ENCODE measurements around the gene POLR2E.

Gene POLR2E

GRCh38 chr19:1107661-1108261, 12.6 kb upstream of the POLR2E start:
- Histone ChIP-seq H3K36me3 (ENCODE audit: low read depth) (peaks cover 55% of the 10 kb centered on the region), H3K27me3 (ENCODE audit: insufficient read depth, poor library complexity, severe bottlenecking) (no peaks in the 10 kb centered on the region), H3K9me3 (ENCODE audit: severe bottlenecking) (no peaks in the 10 kb centered on the region), H3K4me3 (ENCODE audit: severe bottlenecking) (no peak overlapping the region), H3K27ac (ENCODE audit: poor library complexity, severe bottlenecking) (peak overlapping the region; percentile 20), H3K4me1 (ENCODE audit: insufficient read depth, poor library complexity, severe bottlenecking) (peaks cover 7% of the 10 kb centered on the region)
- DNase-seq (ENCODE audit: low spot score) (no peak), ATAC-seq (ENCODE audit: low read depth) (no peak)
- no peak for TF ChIP-seq CTCF (IDR thresholded peaks at IDR 0.05; ENCODE audit: poor library complexity, severe bottlenecking)

GRCh38 chr19:1106841-1107660, 11.9 kb upstream of the POLR2E start:
- no peak overlapping the region for H3K4me3 ChIP-seq (ENCODE audit: severe bottlenecking)
- no peaks in the 10 kb centered on the region for H3K27me3 ChIP-seq (ENCODE audit: insufficient read depth, poor library complexity, severe bottlenecking)
- TF ChIP-seq CTCF (IDR thresholded peaks at IDR 0.05; ENCODE audit: poor library complexity, severe bottlenecking), result peak; percentile 39
- no peaks in the 10 kb centered on the region for H3K9me3 ChIP-seq (ENCODE audit: severe bottlenecking)
- DNase-seq (ENCODE audit: low spot score) (no peak), ATAC-seq (ENCODE audit: low read depth) (peak; percentile 44)
- peaks cover 48% of the 10 kb centered on the region for H3K36me3 ChIP-seq (ENCODE audit: low read depth)
- H3K27ac ChIP-seq (ENCODE audit: poor library complexity, severe bottlenecking), result peak overlapping the region; percentile 20
- H3K4me1 ChIP-seq (ENCODE audit: insufficient read depth, poor library complexity, severe bottlenecking), result peaks cover 12% of the 10 kb centered on the region

- H3K36me3 ChIP-seq (ENCODE audit: low read depth), result peaks cover 44% of the 10 kb centered on the region
- no peak overlapping the region for H3K4me3 ChIP-seq (ENCODE audit: severe bottlenecking)
- DNase-seq (ENCODE audit: low spot score) (no peak), ATAC-seq (ENCODE audit: low read depth) (no peak)
- H3K9me3 ChIP-seq (ENCODE audit: severe bottlenecking), result no peaks in the 10 kb centered on the region
- H3K27ac ChIP-seq (ENCODE audit: poor library complexity, severe bottlenecking), result peak overlapping the region; percentile 20
- H3K27me3 ChIP-seq (ENCODE audit: insufficient read depth, poor library complexity, severe bottlenecking), result no peaks in the 10 kb centered on the region
- TF ChIP-seq CTCF (IDR thresholded peaks at IDR 0.05; ENCODE audit: poor library complexity, severe bottlenecking), result no peak
- H3K4me1 ChIP-seq (ENCODE audit: insufficient read depth, poor library complexity, severe bottlenecking), result peaks cover 21% of the 10 kb centered on the region
Observed at GRCh38 chr19:1105873-1106840, 11.0 kb upstream of the POLR2E start.

- no peak for DNase-seq (ENCODE audit: low spot score)
- Histone ChIP-seq H3K36me3 (ENCODE audit: low read depth) (peaks cover 36% of the 10 kb centered on the region), H3K9me3 (ENCODE audit: severe bottlenecking) (no peaks in the 10 kb centered on the region), H3K27me3 (ENCODE audit: insufficient read depth, poor library complexity, severe bottlenecking) (no peaks in the 10 kb centered on the region), H3K4me3 (ENCODE audit: severe bottlenecking) (peak overlapping the region; percentile 70), H3K4me1 (ENCODE audit: insufficient read depth, poor library complexity, severe bottlenecking) (peaks cover 21% of the 10 kb centered on the region), H3K27ac (ENCODE audit: poor library complexity, severe bottlenecking) (peak overlapping the region; percentile 94)
- no peak for ATAC-seq (ENCODE audit: low read depth)
- no peak for TF ChIP-seq CTCF (IDR thresholded peaks at IDR 0.05; ENCODE audit: poor library complexity, severe bottlenecking)
Observed at GRCh38 chr19:1105008-1105872, 10.1 kb upstream of the POLR2E start.
